Chondrocyte (in vitro differentiated cells): Measurements from ENCODE around the gene WNT5B. TPM values are rescaled to one million over a fixed set of nuclear protein-coding genes. Genes with fewer than 3 reads are reported as not detected.

ENCODE experiments used
- DNase-seq: peaks from one replicate; pipeline ENCODE4 v3.0.0; 2021; ENCODE audit warnings: mixed read lengths, low spot score
- H3K27ac Mint-ChIP-seq: one replicate; pipeline ENCODE4 v1.8.0; 2021; ENCODE audit warnings: mild to moderate bottlenecking, moderate library complexity, mixed read lengths; ENCODE audit not compliant: unreplicated experiment
- H3K27me3 Mint-ChIP-seq: 2 replicates; pipeline ENCODE4 v1.8.0; 2021; ENCODE audit warnings: low read depth, mixed read lengths
- H3K36me3 Mint-ChIP-seq: 2 replicates; pipeline ENCODE4 v1.8.0; 2021; ENCODE audit warnings: low read depth, mixed read lengths
- H3K4me1 Mint-ChIP-seq: 2 replicates; pipeline ENCODE4 v1.8.0; 2021; ENCODE audit warnings: low read depth, mild to moderate bottlenecking, mixed read lengths
- H3K4me3 Mint-ChIP-seq: one replicate; pipeline ENCODE4 v1.8.0; 2021; ENCODE audit warnings: mild to moderate bottlenecking, moderate library complexity, mixed read lengths; ENCODE audit not compliant: unreplicated experiment
- H3K9me3 Mint-ChIP-seq: 2 replicates; pipeline ENCODE4 v1.8.0; 2021; ENCODE audit warnings: low read depth, mixed read lengths
- long read RNA-seq: library from polyadenylated mRNA; stranded (forward); transcript quantifications from one replicate; pipeline ENCODE4 v2.0.0, GENCODE V29; 2021
- total RNA-seq: library from RNA; stranded (reverse); gene quantifications from 3 replicates; pipeline ENCODE4 v1.2.1, GENCODE V29; 2021
- TF ChIP-seq, protein P1 (sequence below): fragments of 200-600 bp; sonication (generic); IDR thresholded peaks from 2 replicates; pipeline ENCODE4 v1.5.0; 2021; ENCODE audit warnings: antibody characterized with exemption, mild to moderate bottlenecking, moderate library complexity

Gene WNT5B
- total RNA-seq = 68.0 to 160 TPM (median 74.4 TPM) in 3 replicates
- long read RNA-seq, partial matches to known transcripts = 4 of 246 reads
- long read RNA-seq, other reads (novel, unspliced or antisense) = 238 of 246 reads

DNA sequence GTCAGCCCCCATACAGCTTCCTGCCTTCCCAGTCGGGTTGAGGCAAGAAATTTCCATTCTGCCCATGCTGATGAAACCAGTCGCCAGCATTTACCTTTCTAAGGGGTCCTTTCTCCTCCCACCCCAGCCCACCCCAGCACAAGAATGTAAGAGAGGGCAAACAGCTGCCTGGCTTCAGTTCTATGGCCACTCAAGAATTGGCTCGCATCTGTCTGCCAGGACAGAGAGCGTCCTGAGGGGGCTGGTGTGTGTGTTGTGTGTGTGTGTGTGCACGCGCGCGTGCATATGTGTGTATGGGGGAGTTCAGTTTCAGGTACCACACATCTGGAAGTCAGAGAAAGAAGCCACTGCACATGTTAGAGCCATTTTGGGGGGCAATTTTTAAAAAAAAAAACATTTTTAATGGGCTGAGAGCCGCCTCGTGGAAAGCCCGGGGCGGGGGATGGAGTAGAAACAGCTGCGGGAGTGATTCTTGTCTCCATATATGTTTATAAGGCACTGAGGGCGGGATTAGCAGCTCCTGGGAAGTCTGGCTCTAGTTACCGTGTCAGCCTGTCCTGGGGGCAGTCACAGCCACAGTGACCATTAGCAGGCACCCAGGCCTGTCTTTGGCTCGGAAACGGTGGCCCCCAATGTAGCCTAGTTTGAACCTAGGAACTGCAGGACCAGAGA is at the start of gene WNT5B:
Gene WNT5B, plus strand, starts transcription at position 566 of the 672 bp plus-strand sequence. CDS start 2,124 bp downstream, outside the sequence.
- H3K36me3 Mint-ChIP-seq = peaks cover 3% of the 10 kb centered on the region
- H3K27ac Mint-ChIP-seq = peak within 1 kb of the TSS; percentile 80
- H3K4me3 Mint-ChIP-seq = peak within 1 kb of the TSS; percentile 37
- TF ChIP-seq, protein P1, sequence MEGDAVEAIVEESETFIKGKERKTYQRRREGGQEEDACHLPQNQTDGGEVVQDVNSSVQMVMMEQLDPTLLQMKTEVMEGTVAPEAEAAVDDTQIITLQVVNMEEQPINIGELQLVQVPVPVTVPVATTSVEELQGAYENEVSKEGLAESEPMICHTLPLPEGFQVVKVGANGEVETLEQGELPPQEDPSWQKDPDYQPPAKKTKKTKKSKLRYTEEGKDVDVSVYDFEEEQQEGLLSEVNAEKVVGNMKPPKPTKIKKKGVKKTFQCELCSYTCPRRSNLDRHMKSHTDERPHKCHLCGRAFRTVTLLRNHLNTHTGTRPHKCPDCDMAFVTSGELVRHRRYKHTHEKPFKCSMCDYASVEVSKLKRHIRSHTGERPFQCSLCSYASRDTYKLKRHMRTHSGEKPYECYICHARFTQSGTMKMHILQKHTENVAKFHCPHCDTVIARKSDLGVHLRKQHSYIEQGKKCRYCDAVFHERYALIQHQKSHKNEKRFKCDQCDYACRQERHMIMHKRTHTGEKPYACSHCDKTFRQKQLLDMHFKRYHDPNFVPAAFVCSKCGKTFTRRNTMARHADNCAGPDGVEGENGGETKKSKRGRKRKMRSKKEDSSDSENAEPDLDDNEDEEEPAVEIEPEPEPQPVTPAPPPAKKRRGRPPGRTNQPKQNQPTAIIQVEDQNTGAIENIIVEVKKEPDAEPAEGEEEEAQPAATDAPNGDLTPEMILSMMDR = no peak
- peaks cover 48% of the 10 kb centered on the region for H3K4me1 Mint-ChIP-seq
- no peaks in the 10 kb centered on the region for H3K9me3 Mint-ChIP-seq
- no peak for DNase-seq
- no peaks in the 10 kb centered on the region for H3K27me3 Mint-ChIP-seq

DNA sequence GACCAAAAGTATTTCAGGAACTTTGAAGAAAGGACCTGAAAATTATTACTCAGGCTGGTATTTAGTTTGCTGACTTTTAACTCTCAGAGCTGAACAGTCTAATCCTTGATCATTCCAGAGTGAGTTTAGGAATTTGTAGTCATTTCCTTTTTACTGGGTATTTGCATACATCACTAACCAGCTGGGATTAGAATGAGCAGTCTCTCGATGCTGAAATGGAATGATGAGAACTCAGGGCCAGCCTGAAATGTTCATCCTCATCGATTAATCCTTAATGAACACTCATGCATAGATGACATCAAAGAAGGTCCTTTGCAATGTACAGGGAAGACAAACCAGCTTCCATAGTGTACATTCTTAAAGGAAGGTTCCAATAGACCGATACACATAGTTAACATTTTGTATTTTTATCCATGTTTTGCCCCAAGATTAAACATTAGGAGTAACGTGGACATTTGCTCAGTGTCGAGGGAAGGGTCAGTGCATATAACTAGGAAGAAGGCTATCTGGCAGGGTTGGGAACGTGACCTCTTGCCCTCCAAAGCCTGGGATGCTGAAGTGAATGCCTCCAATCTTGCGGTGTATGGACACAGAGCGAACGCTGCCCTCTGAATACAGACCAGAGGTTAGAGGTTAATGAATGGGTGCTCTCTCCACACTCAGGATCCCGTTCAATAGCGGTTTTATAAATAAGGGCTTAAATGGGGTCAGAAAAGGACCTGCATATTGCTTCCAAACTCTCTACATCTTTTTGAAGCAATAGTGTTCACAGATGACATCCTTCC is 49.2 kb upstream of the WNT5B start:
- no peaks in the 10 kb centered on the region for H3K27me3 Mint-ChIP-seq
- TF ChIP-seq, protein P1 = no peak
- no peak for DNase-seq
- H3K9me3 Mint-ChIP-seq = no peaks in the 10 kb centered on the region
- no peaks in the 10 kb centered on the region for H3K36me3 Mint-ChIP-seq
- no peak overlapping the region for H3K4me3 Mint-ChIP-seq
- peak overlapping the region; percentile 49 for H3K27ac Mint-ChIP-seq
- peaks cover 78% of the 10 kb centered on the region for H3K4me1 Mint-ChIP-seq

DNA sequence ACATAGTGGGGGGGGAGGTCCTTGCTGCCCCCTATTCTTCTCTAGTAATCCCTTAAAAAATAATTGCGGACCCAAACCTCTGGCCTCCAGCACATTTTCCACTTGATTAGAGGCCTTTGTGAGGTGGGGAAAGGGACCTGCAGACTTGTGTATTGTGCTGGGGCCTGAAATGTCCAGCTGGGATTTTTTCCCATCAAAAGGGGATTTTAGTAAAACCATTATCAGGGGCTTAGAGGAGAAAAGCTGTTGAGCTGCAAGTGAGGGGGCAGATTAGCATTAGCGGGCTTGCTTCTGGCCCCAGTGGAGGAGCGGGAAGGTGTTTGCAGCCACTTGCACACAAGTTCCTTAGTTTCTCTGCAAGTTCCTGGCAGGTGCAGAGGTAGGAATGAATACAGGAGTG is 48.5 kb upstream of the WNT5B start:
- Mint-ChIP-seq H3K4me1 (peaks cover 76% of the 10 kb centered on the region), H3K27me3 (no peaks in the 10 kb centered on the region), H3K36me3 (no peaks in the 10 kb centered on the region), H3K9me3 (no peaks in the 10 kb centered on the region), H3K27ac (peak overlapping the region; percentile 51), H3K4me3 (no peak overlapping the region)
- DNase-seq = no peak
- TF ChIP-seq, protein P1 = no peak

DNA sequence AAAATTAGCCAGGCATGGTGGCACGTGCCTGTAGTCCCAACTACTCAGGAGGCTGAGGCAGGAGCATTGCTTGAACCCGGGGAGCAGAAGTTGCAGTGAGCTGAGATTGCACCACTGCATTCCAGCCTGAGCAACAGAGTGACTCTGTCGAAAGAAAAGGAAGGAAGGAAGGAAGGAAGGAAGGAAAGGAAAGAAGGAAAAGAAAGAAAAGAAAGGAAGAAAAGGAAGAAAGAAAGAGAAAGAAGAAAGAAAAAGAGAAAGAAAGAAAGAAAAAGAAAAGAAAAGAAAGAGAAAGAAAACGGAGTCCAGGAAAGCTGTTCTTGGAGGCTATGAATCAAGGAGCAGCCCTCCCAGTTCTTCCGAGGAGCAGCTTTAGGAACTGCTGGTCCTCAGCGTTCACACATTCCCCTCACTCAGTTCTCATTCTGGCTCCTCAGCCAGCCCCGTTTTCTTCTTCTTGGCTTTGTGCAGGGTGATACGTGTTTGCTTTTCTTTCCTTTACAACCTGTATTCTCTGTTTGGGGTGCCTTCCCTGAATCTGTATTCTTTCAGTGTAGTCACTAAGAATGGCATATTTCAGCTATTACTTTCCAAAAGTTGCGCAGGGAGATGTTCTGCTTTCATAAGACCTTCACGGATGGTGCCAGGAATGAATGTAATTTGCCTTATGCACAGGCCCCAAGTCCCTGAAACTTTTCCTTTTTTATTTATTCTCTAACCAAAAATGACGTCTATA is 46.9 kb upstream of the WNT5B start:
- Mint-ChIP-seq H3K27ac (peak overlapping the region; percentile 46), H3K27me3 (no peaks in the 10 kb centered on the region), H3K36me3 (no peaks in the 10 kb centered on the region), H3K4me1 (peaks cover 69% of the 10 kb centered on the region), H3K9me3 (no peaks in the 10 kb centered on the region), H3K4me3 (no peak overlapping the region)
- TF ChIP-seq, protein P1 = no peak
- no peak for DNase-seq

DNA sequence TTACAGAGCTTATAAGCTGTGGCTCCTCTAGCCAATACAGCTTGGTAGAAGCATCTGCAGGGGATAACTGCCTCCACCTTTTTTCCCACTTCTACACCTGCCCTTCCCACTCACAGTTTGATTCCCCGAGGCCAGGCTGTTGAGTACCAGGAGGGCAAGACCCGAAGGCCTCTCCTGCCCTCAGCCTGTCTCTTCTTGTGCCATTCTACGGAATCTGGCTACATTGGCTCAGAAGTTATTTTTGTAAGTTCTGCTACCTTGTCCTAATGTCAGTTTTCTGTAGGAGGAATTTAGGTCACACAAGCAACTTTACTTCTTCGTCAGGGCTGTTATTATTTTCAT is 46.4 kb upstream of the WNT5B start:
- TF ChIP-seq, protein P1 = no peak
- Mint-ChIP-seq H3K27ac (peak overlapping the region; percentile 29), H3K4me1 (peaks cover 70% of the 10 kb centered on the region), H3K36me3 (no peaks in the 10 kb centered on the region), H3K9me3 (no peaks in the 10 kb centered on the region), H3K27me3 (no peaks in the 10 kb centered on the region), H3K4me3 (no peak overlapping the region)
- DNase-seq = no peak
